HepG2 (cell line): ENCODE measurements around the gene EFCAB13. TPM values are rescaled to one million over a fixed set of nuclear protein-coding genes. Genes with fewer than 3 reads are reported as not detected.
A peak's percentile ranks its signal among the peaks of the same experiment; 100 is the strongest.

Experiments used
- ATAC-seq: fragments of 200-7000 bp; cut with Tn5 transposase; 3 replicates; pipeline ENCODE4 v1.9.1; 2020; ENCODE audit warnings: mild to moderate bottlenecking, moderate library complexity
- BruUV-seq: library from RNA; stranded (reverse); fragments of 400-500 nt; replicated peaks from 2 replicates; lab custom pipeline; 2021; lab: Mats Ljungman, UMichigan
- CTCF ChIA-PET: fragments of 300-600 bp; formaldehyde crosslinking; extraction: SDS; loops from one replicate; lab custom pipeline; 2021; ENCODE audit warnings: low total read pairs, inconsistent platforms, low intra/inter-chr PET ratio; lab: Yijun Ruan, JAX
- POLR2A ChIA-PET: fragments of 350-600 bp; sonication (Branson Sonifier 250); formaldehyde crosslinking; loops from one replicate; lab custom pipeline; 2020; ENCODE audit warnings: antibody characterized with exemption, inconsistent platforms; lab: Yijun Ruan, JAX
- DNase-seq: peaks from one replicate; pipeline ENCODE4 v3.0.0-alpha.2; 2015; ENCODE audit warnings: low spot score
- FAIRE-seq: peaks from 3 replicates; lab custom pipeline; 2011; peaks lifted over from hg19 to GRCh38; lab: Jason Lieb, UNC
- H2AFZ ChIP-seq: one replicate; pipeline ENCODE4 v1.6.1; 2011; ENCODE audit warnings: low read length, inconsistent platforms
- H3K27ac ChIP-seq: fragments of 300-600 bp; 3 replicates; pipeline ENCODE4 v1.8.0; 2011; ENCODE audit warnings: mixed run types, mild to moderate bottlenecking, mixed read lengths, low read length, inconsistent platforms; ENCODE audit not compliant: insufficient read depth; ENCODE audit errors: extremely low read length
- H3K27me3 ChIP-seq, 2 experiments: fragments of 200-600 bp in 1 of 2; 2 replicates in 1 of 2; 3 replicates in 1 of 2; pipeline versions ENCODE4 v1.6.0 to v1.8.0; 2011; ENCODE audit warnings: low read length in 2 of 2, mild to moderate bottlenecking in 2 of 2, moderate library complexity in 2 of 2, inconsistent platforms in 1 of 2; ENCODE audit not compliant: insufficient read depth in 2 of 2, control insufficient read depth in 1 of 2
- H3K36me3 ChIP-seq, 2 experiments: fragments of 200-600 bp in 1 of 2; replicated peaks in 1 of 2; 2 replicates in 1 of 2; 3 replicates in 1 of 2; pipeline versions ENCODE4 v1.5.1 to v1.8.0; 2011; ENCODE audit warnings: low read length in 2 of 2, inconsistent platforms in 1 of 2; ENCODE audit not compliant: insufficient read depth in 2 of 2, control insufficient read depth in 1 of 2
- H3K4me1 ChIP-seq: 2 replicates; pipeline ENCODE4 v1.5.1; 2012; ENCODE audit warnings: low read length, inconsistent platforms; ENCODE audit not compliant: insufficient read depth
- H3K4me2 ChIP-seq: 2 replicates; pipeline ENCODE4 v1.6.0; 2011; ENCODE audit warnings: low read depth, low read length, inconsistent platforms
- H3K4me3 ChIP-seq, 3 experiments: fragments of 200-600 bp in 1 of 3; sonication (generic), shearing (Covaris generic) in 1 of 3; replicated peaks in 1 of 3; 2 replicates each; pipeline ENCODE4 v1.5.1; 2011 to 2016; ENCODE audit warnings: low read length in 3 of 3, inconsistent platforms in 2 of 3, low read depth in 2 of 3, mild to moderate bottlenecking in 2 of 3, control low read depth in 1 of 3, mixed read lengths in 1 of 3; ENCODE audit not compliant: insufficient read depth in 1 of 3
- H3K79me2 ChIP-seq: one replicate; pipeline ENCODE4 v1.6.1; 2011; ENCODE audit warnings: low read length, inconsistent platforms; ENCODE audit not compliant: insufficient read depth
- H3K9ac ChIP-seq: 2 replicates; pipeline ENCODE4 v1.6.0; 2011; ENCODE audit warnings: mild to moderate bottlenecking, low read depth, low read length, inconsistent platforms; ENCODE audit not compliant: insufficient read depth
- H3K9me3 ChIP-seq: 2 replicates; pipeline ENCODE4 v1.5.1; 2012; ENCODE audit warnings: mild to moderate bottlenecking, low read length
- H4K20me1 ChIP-seq: 2 replicates; pipeline ENCODE4 v1.6.0; 2011; ENCODE audit warnings: inconsistent platforms, mild to moderate bottlenecking, low read length, moderate library complexity; ENCODE audit not compliant: insufficient read depth
- BORCS8-MEF2B ChIP-seq: sonication (generic); formaldehyde crosslinking; IDR thresholded peaks from 2 replicates; pipeline ENCODE4 v1.8.0; 2022; ENCODE audit warnings: mild to moderate bottlenecking, missing genetic modification reagents
- MAFF ChIP-seq: IDR thresholded peaks from 2 replicates; pipeline ENCODE4 v1.6.1; 2011; ENCODE audit warnings: low read depth, low read length, improper control_type of control experiment
- MNT ChIP-seq: fragments of 450-650 bp; IDR thresholded peaks from 2 replicates; pipeline ENCODE4 v1.6.1; 2016
- PRDM4 ChIP-seq: sonication (generic); formaldehyde crosslinking; IDR thresholded peaks from 2 replicates; pipeline ENCODE4 v1.9.0; 2021; ENCODE audit warnings: missing genetic modification reagents, borderline replicate concordance
- ZKSCAN1 ChIP-seq: fragments of 150-350 bp; IDR thresholded peaks from 2 replicates; pipeline ENCODE4 v1.6.1; 2014; ENCODE audit warnings: low read length
- ZNF543 ChIP-seq: sonication (generic); formaldehyde crosslinking; IDR thresholded peaks from 2 replicates; pipeline ENCODE4 v1.4.0; 2020; ENCODE audit warnings: mild to moderate bottlenecking, missing genetic modification reagents
- ZNF557 ChIP-seq: sonication (generic); formaldehyde crosslinking; IDR thresholded peaks from 2 replicates; pipeline ENCODE4 v1.4.0; 2020; ENCODE audit warnings: missing genetic modification reagents
- ZNF737 ChIP-seq: sonication (generic); formaldehyde crosslinking; IDR thresholded peaks from 2 replicates; pipeline ENCODE4 v1.5.0; 2020; ENCODE audit warnings: missing genetic modification reagents, mild to moderate bottlenecking, borderline replicate concordance
- WGBS: methylation state at CpG from one replicate; pipeline ENCODE4 v1.1.6; 2017; ENCODE audit warnings: low lambda C conversion rate; 5-methylcytosine and 5-hydroxymethylcytosine counted together
- in situ Hi-C: cut with HindIII; loops from 2 replicates; pipeline ENCODE4 v1.10.0; 2017; ENCODE audit warnings: low pct_unique_long_range_greater_than_20kb; ENCODE audit not compliant: extremely low pct_ligation_motif_present
- intact Hi-C: fragments of 100-400 bp; cut with micrococcal nuclease; formaldehyde crosslinking; loops from one replicate; pipeline ENCODE4 v1.10.0; 2022; ENCODE audit not compliant: unreplicated experiment
- polyA plus RNA-seq, 8 experiments: library from polyadenylated mRNA; depleted of rRNA in 3 of 8; stranded (reverse) in 7 of 8; unstranded in 1 of 8; fragments of >200 nt; fragmentation: Illumina TruSeq in 4 of 8; extraction: Trizol in 4 of 8; gene quantifications; 2 replicates each; pipeline versions ENCODE4 v1.2.1 to v1.2.3, GENCODE V29; 2011 to 2016; ENCODE audit warnings: low read depth in 4 of 8, missing spikeins in 1 of 8, mixed read lengths in 1 of 8; ENCODE audit not compliant: insufficient read depth in 1 of 8
- total RNA-seq, 5 experiments: library from RNA; depleted of rRNA; stranded (reverse); fragments of >200 nt; fragmentation: Illumina TruSeq; extraction: Trizol; gene quantifications; 2 replicates each; pipeline ENCODE4 v1.2.3, GENCODE V29; 2016; ENCODE audit warnings: low read depth in 1 of 5

Gene EFCAB13
- total and polyA plus RNA-seq, 2 of the 13 experiments (the other 11 are each of a cell fraction or from before 2014, with no cell fraction given), result 0.22 to 0.71 TPM

GRCh38 chr17:47285003-47285402, 38.8 kb upstream of the EFCAB13 start (continued):
- TF ChIP-seq ZNF543 (CRISPR knock-in tag) (no peak), ZKSCAN1 (no peak), ZNF557 (no peak), PRDM4 (CRISPR knock-in tag) (no peak)

- peaks cover 12% of the 10 kb centered on the region for H3K4me1 ChIP-seq
- ChIA-PET POLR2A (no interaction called here), CTCF (no interaction called here)
- in situ Hi-C loops (no loop called here), intact Hi-C loops (no loop called here)
- H3K4me2 ChIP-seq, result no peak overlapping the region
- 70% methylated on average over 6 of the region's 6 CpGs for WGBS
- DNase-seq (no peak), FAIRE-seq (no peak), ATAC-seq (no peak)
- H3K27me3 ChIP-seq, result peaks cover 1 to 17% of the 10 kb centered on the region in 2 experiments; a peak in 2 of 5 replicates
- H2AFZ ChIP-seq, result no peak overlapping the region
- no peaks in the 10 kb centered on the region for H3K9me3 ChIP-seq
- no TSS peak for BruUV-seq
- H3K79me2 ChIP-seq, result no peaks in the 10 kb centered on the region
- H3K36me3 ChIP-seq, result no peaks in the 10 kb centered on the region
- no peak overlapping the region for H3K9ac ChIP-seq
- no peak overlapping the region for H3K4me3 ChIP-seq
- TF ChIP-seq BORCS8-MEF2B (CRISPR knock-in tag) (no peak), MAFF (no peak), ZNF737 (CRISPR knock-in tag) (no peak), MNT (peak; percentile 77)
- no peak overlapping the region for H3K27ac ChIP-seq
- H4K20me1 ChIP-seq, result no peaks in the 10 kb centered on the region
Observed at GRCh38 chr17:47286198-47286914, 37.4 kb upstream of the EFCAB13 start.
